GM12865 (cell line): ENCODE measurements around the gene BRD7.

Source experiments
- DNase-seq: peaks from one replicate; pipeline ENCODE4 v3.0.0; 2010; ENCODE audit warnings: low read depth
- H3K4me3 ChIP-seq: 2 replicates; pipeline ENCODE4 v1.5.1; 2011; ENCODE audit warnings: mild to moderate bottlenecking, low read depth, low read length, control low read depth
- TF ChIP-seq, protein P1 (sequence below): IDR thresholded peaks from 2 replicates; pipeline ENCODE4 v1.5.1; 2011; ENCODE audit warnings: low read length, control low read depth, low read depth, inconsistent platforms; ENCODE audit not compliant: insufficient read depth; ENCODE audit errors: missing control alignments

BRD7 gene

DNA sequence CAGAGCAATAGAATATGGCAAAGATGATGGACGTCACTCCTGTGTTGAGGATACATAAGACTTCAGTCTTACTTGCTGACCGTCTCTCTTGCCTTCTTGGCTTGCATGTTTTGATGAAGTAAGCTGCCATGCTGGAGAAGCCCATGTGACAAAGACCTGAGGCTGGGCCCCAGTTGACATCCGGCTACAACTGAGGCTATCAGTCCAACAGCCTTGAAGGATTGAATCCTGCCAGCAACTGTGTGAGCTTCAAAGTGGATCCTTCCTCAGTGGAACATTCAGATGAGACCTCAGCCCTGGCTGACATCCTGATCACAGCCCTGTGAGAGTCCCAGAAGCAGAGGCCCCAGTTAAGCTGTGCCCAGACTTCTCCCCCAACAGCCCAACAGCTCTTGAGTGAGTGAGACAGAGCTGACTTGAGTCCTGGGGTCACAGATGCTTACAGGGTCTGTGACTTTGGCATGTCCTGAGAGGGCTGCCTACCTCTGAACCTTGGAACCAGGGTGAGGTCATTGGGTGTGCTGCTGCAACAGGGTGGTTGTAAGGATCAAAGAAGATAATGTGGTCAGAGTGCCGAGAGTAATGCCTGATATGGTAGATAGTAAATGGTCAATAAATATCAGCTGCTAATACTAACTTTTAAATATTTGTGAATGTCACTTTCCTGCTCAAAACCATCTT, 2.4 kb upstream of the BRD7 start:
- no peak overlapping the region for H3K4me3 ChIP-seq
- DNase-seq, result no peak
- TF ChIP-seq, protein P1, sequence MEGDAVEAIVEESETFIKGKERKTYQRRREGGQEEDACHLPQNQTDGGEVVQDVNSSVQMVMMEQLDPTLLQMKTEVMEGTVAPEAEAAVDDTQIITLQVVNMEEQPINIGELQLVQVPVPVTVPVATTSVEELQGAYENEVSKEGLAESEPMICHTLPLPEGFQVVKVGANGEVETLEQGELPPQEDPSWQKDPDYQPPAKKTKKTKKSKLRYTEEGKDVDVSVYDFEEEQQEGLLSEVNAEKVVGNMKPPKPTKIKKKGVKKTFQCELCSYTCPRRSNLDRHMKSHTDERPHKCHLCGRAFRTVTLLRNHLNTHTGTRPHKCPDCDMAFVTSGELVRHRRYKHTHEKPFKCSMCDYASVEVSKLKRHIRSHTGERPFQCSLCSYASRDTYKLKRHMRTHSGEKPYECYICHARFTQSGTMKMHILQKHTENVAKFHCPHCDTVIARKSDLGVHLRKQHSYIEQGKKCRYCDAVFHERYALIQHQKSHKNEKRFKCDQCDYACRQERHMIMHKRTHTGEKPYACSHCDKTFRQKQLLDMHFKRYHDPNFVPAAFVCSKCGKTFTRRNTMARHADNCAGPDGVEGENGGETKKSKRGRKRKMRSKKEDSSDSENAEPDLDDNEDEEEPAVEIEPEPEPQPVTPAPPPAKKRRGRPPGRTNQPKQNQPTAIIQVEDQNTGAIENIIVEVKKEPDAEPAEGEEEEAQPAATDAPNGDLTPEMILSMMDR, result no peak

DNA sequence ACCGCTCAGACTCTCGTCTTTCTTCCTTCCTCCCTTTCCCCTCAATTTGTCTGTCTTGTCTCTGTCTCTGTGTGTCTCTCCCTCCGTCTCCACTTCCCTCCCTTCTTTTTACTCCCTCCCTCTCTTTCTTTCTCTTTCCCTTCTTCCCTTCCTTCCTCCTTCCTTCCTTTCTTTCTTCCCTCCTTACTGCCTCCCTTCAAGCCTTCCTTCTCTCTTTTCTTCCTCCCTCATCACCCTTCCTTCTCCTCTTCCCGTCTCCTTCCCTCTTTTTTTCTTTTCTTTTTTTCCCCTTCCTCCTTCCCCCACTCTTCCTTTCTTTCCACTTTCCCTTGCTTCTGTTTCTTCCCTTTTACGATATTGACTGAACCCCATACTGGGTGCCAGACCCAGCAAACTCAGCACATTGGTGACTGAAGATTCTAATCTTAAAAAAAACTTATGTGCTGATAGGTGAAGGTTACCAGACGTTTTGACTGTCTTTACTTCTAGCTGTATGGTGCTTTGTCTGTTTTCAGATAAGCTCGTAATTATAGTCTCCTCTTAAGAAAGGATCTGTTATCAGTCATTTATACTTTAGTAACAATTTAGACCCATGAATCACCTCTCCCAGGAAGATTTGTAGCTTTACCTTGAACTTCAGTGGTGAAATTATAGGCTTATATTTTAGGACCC, 481 bp upstream of the BRD7 start:
- TF ChIP-seq, protein P1, result no peak
- H3K4me3 ChIP-seq, result peak overlapping the region; percentile 52
- no peak for DNase-seq

DNA sequence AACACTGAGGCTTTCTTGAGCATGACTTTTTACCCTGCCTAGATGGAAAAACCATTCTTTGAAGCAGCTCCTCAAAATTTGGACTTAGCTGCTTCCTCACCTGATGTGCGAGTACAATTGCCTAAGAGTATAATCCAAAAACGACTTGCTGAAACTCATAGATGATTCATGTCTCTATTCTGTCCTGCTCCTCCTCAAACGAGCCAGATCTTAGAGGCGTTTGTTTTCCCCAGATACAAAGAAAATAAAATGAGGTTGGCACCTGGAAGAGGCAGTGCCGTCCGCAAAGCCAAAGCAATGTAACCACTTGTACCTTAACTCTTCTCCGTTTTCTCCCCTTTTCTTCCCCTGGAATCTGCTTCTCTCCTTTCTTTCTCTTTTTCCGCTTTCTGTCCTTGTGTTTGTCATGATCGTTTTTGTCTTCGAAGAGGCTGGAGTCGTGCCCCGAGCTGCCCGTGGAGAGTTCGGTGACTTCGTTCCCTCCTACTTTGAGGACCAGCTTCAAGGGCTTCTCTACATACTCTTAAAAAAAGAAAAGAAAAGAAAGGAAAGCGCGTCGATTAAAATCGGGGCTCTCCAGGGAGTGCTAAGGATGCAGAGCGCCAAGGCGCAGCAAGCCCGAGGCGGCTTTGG, 895 bp downstream of the BRD7 start:
- H3K4me3 ChIP-seq, result peak overlapping the region; percentile 81
- no peak for DNase-seq
- TF ChIP-seq, protein P1, result no peak

DNA sequence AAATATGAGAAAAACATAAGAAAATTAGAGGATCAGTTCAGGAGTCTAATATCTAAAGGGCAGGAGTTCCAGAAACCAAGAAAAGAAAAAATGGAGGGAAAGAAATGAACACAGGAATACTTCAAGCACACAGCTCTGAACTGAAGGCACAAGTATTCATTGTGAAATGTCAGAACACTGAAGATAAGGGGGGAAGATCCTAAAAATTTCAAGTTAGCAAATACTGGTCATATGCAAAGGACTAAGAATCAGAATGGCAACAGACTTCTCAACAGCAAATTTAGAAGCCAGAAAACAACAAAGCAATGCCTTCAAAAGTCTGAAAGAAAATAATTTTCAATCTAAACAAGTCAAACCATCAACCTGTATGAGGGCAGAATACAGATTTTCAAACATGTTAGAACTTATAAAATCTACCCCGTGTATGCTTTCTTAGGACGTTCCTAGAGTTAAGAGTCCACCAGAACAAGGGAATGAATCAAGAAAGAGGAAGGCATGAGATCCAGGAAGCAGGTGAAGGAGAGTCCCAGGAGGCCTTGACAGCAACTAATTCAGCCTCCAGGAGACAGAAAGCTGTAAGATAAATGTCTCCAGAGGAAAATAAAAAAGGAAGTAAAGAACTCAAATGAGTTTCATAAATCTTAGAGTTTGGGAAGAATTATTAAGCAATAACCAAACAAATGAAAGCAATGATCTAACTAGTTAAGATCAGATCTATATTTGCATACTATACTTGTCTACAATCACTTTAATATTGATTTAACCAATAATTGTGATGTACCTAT, 2.8 kb downstream of the BRD7 start:
- no peak overlapping the region for H3K4me3 ChIP-seq
- DNase-seq, result no peak
- TF ChIP-seq, protein P1, result no peak

DNA sequence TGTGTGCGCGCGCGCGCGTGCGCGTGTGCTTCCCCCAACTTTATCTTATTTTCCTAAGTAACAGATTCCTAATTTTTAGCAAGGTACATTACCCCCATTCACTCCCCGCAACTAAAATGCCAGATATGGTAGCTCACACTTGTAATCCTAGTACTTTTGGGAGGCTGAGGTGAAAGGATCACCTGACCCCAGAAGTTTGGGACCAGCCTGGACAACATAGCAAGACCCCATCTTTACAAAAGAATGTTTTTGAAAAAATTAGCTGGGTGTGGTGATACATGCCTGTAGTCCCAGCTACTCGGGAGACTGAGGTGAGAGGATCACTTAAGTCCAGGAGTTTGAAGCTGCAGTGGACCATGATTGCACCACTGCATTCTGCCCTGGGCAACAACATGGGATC, 5.1 kb downstream of the BRD7 start:
- no peak for DNase-seq
- no peak overlapping the region for H3K4me3 ChIP-seq
- TF ChIP-seq, protein P1, result no peak

DNA sequence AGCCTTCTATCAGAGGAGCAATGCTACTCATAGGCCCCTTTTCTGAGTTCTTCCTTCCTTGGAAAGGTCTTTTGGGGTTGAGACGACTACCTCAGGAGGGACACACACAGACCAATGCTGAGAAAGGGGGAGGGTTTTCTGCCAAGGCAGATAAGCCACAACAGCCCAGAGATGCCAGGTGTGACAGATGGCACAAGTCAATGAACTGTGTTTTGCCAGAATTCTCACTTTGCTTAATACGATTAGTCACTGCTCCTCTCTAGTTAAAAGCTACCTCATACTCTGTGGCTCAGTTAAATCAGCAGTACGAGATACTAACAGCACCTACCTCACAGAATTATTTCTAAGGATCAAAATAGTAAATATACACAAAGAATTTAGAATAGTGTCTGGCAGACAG, 8.0 kb downstream of the BRD7 start:
- no peak for DNase-seq
- no peak overlapping the region for H3K4me3 ChIP-seq
- TF ChIP-seq, protein P1, result no peak
